GM21360 (cell line): Measurements from ENCODE around the gene LDLRAD4.

Source experiments
- ATAC-seq: cut with Tn5 transposase; IDR thresholded peaks from one replicate; pipeline ENCODE4 v1.9.1; 2021; ENCODE audit warnings: mild to moderate bottlenecking, moderate library complexity; ENCODE audit not compliant: unreplicated experiment

The LDLRAD4 gene

GRCh38 chr18:13227910-13228309, 9.3 kb downstream of the LDLRAD4 start:
- ATAC-seq = no peak

GRCh38 chr18:13229001-13229671, 10.6 kb downstream of the LDLRAD4 start:
- ATAC-seq = no peak

GRCh38 chr18:13231151-13231550, 12.6 kb downstream of the LDLRAD4 start:
- no peak for ATAC-seq

GRCh38 chr18:13232086-13232917, 13.7 kb downstream of the LDLRAD4 start:
- ATAC-seq = no peak

- no peak for ATAC-seq
Measured at GRCh38 chr18:13232971-13233786, 14.6 kb downstream of the LDLRAD4 start.

- ATAC-seq = no peak
Measured at GRCh38 chr18:13233787-13234783, 15.5 kb downstream of the LDLRAD4 start.

GRCh38 chr18:13235421-13235831, 16.9 kb downstream of the LDLRAD4 start:
- ATAC-seq = no peak

- ATAC-seq = no peak
Measured at GRCh38 chr18:13235981-13236380, 17.4 kb downstream of the LDLRAD4 start.

GRCh38 chr18:13236411-13236810, 17.9 kb downstream of the LDLRAD4 start:
- no peak for ATAC-seq

GRCh38 chr18:13237073-13237472, 18.5 kb downstream of the LDLRAD4 start:
- no peak for ATAC-seq

GRCh38 chr18:13237641-13238040, 19.1 kb downstream of the LDLRAD4 start:
- ATAC-seq = no peak

GRCh38 chr18:13239171-13239956, 20.8 kb downstream of the LDLRAD4 start:
- no peak for ATAC-seq

- ATAC-seq = no peak
Measured at GRCh38 chr18:13240060-13240725, 21.6 kb downstream of the LDLRAD4 start.

- ATAC-seq = no peak
Measured at GRCh38 chr18:13241083-13241892, 22.7 kb downstream of the LDLRAD4 start.

GRCh38 chr18:13241893-13242175, 23.3 kb downstream of the LDLRAD4 start:
- ATAC-seq = no peak

- ATAC-seq = no peak
Measured at GRCh38 chr18:13242797-13243196, 24.2 kb downstream of the LDLRAD4 start.

GRCh38 chr18:13243363-13243762, 24.8 kb downstream of the LDLRAD4 start:
- no peak for ATAC-seq

GRCh38 chr18:13244135-13244534, 25.6 kb downstream of the LDLRAD4 start:
- no peak for ATAC-seq
